K562 (cell line): ENCODE data around the gene SDHC. TPM values are rescaled to one million over a fixed set of nuclear protein-coding genes. Genes with fewer than 3 reads are reported as not detected.
A peak's percentile ranks its signal among the peaks of the same experiment; 100 is the strongest.

Experiments used
- ATAC-seq: fragments of 200-7000 bp; cut with Tn5 transposase; 3 replicates; pipeline ENCODE4 v1.9.1; 2020; ENCODE audit warnings: moderate library complexity
- BruUV-seq: library from RNA; stranded (reverse); fragments of 400-500 nt; replicated peaks from 2 replicates; lab custom pipeline; 2021; lab: Mats Ljungman, UMichigan
- CTCF ChIA-PET: fragments of 300-600 bp; formaldehyde crosslinking; extraction: SDS; loops from one replicate; lab custom pipeline; 2021; ENCODE audit warnings: low intra/inter-chr PET ratio; lab: Yijun Ruan, JAX
- POLR2A ChIA-PET: fragments of 300-600, 350-650 bp; sonication (Branson Sonifier 250); formaldehyde crosslinking; extraction: SDS; loops from one replicate; lab custom pipeline; 2021; ENCODE audit warnings: antibody characterized with exemption, inconsistent platforms; lab: Yijun Ruan, JAX
- DNase-seq, 4 experiments: peaks; one replicate each; pipeline versions ENCODE4 v3.0.0 to v3.0.0-alpha.2; 2011 to 2018; ENCODE audit warnings: low spot score in 3 of 4, mixed read lengths in 3 of 4; ENCODE audit errors: extremely low read depth in 1 of 4
- FAIRE-seq: peaks from 2 replicates; lab custom pipeline; 2011; peaks lifted over from hg19 to GRCh38; lab: Jason Lieb, UNC
- H2AFZ ChIP-seq: 2 replicates; pipeline ENCODE4 v1.6.0; 2011; ENCODE audit warnings: low read depth, low read length, control low read depth, inconsistent platforms
- H3K27ac ChIP-seq: fragments of 200-600 bp; 3 replicates; pipeline ENCODE4 v1.8.0; 2011; ENCODE audit warnings: low read depth, mild to moderate bottlenecking, control low read depth, inconsistent platforms, low read length, moderate library complexity, mixed read lengths; ENCODE audit errors: extremely low read depth
- H3K27me3 ChIP-seq, 2 experiments: fragments of 300-600 bp in 1 of 2; 2 replicates in 1 of 2; 3 replicates in 1 of 2; pipeline versions ENCODE4 v1.6.0 to v1.8.0; 2011; ENCODE audit warnings: inconsistent platforms in 2 of 2, low read length in 2 of 2, mild to moderate bottlenecking in 1 of 2, mixed read lengths in 1 of 2, moderate library complexity in 1 of 2; ENCODE audit not compliant: control insufficient read depth in 2 of 2, insufficient read depth in 2 of 2
- H3K36me3 ChIP-seq: fragments of 300-600 bp; 3 replicates; pipeline ENCODE4 v1.8.0; 2011; ENCODE audit warnings: mild to moderate bottlenecking, low read length, inconsistent platforms; ENCODE audit not compliant: control insufficient read depth, insufficient read depth
- H3K4me1 ChIP-seq, 2 experiments: fragments of 200-600 bp in 1 of 2; replicated peaks in 1 of 2; 2 replicates in 1 of 2; 3 replicates in 1 of 2; pipeline versions ENCODE4 v1.5.1 to v1.8.0; 2011; ENCODE audit warnings: inconsistent platforms in 2 of 2, low read length in 2 of 2, mild to moderate bottlenecking in 1 of 2, mixed read lengths in 1 of 2, moderate library complexity in 1 of 2; ENCODE audit not compliant: control insufficient read depth in 2 of 2, insufficient read depth in 2 of 2
- H3K4me2 ChIP-seq: 2 replicates; pipeline ENCODE4 v1.6.1; 2011; ENCODE audit warnings: low read length, control low read depth, inconsistent platforms, mixed read lengths; ENCODE audit not compliant: insufficient read depth
- H3K4me3 ChIP-seq: fragments of 200-600 bp; sonication (generic), shearing (Covaris generic); 2 replicates; pipeline ENCODE4 v1.5.1; 2016; ENCODE audit warnings: control low read depth, inconsistent platforms
- H3K79me2 ChIP-seq: fragments of 200-600 bp; 3 replicates; pipeline ENCODE4 v1.8.0; 2011; ENCODE audit warnings: low read length, inconsistent platforms; ENCODE audit not compliant: control insufficient read depth, insufficient read depth
- H3K9ac ChIP-seq, 2 experiments: 2 replicates each; pipeline versions ENCODE4 v1.6.0 to v1.6.1; 2011; ENCODE audit warnings: low read depth in 2 of 2, low read length in 2 of 2, control low read depth in 1 of 2, inconsistent platforms in 1 of 2, mild to moderate bottlenecking in 1 of 2, mixed read lengths in 1 of 2; ENCODE audit not compliant: insufficient read depth in 1 of 2
- H3K9me1 ChIP-seq: one replicate; pipeline ENCODE4 v1.6.0; 2011; ENCODE audit warnings: inconsistent platforms, mild to moderate bottlenecking, low read length, moderate library complexity; ENCODE audit not compliant: control insufficient read depth, insufficient read depth
- H3K9me3 ChIP-seq: replicated peaks from 2 replicates; pipeline ENCODE4 v1.5.1; 2011; ENCODE audit warnings: low read depth, low read length, inconsistent platforms; ENCODE audit not compliant: control insufficient read depth, insufficient read depth
- H4K20me1 ChIP-seq: replicated peaks from 2 replicates; pipeline ENCODE4 v1.6.1; 2011; ENCODE audit warnings: low read length, inconsistent platforms, mixed read lengths; ENCODE audit not compliant: control insufficient read depth, insufficient read depth
- E2F3 ChIP-seq: fragments of 250-450 bp; sonication (Bioruptor Pico); IDR thresholded peaks from 2 replicates; pipeline ENCODE4 v1.4.0; 2020; ENCODE audit warnings: mild to moderate bottlenecking
- KAT2B ChIP-seq: IDR thresholded peaks from one replicate; pipeline ENCODE4 v1.6.1; 2012; ENCODE audit warnings: low read depth, mild to moderate bottlenecking, control low read depth, inconsistent platforms, low read length, moderate library complexity
- POLR2AphosphoS5 ChIP-seq: IDR thresholded peaks from 2 replicates; pipeline ENCODE4 v1.6.1; 2011; ENCODE audit warnings: mild to moderate bottlenecking, low read depth, low read length, moderate library complexity; ENCODE audit not compliant: control insufficient read depth, insufficient read depth
- RBM34 ChIP-seq: fragments of 200-400 bp; formaldehyde crosslinking; IDR thresholded peaks from 2 replicates; pipeline ENCODE4 v1.6.1; 2018; ENCODE audit warnings: low read length, borderline replicate concordance; ENCODE audit not compliant: insufficient read depth
- SPI1 ChIP-seq: IDR thresholded peaks from 2 replicates; pipeline ENCODE4 v1.6.1; 2011; ENCODE audit warnings: low read depth, low read length, control low read depth, borderline replicate concordance
- ZNF384 ChIP-seq: IDR thresholded peaks from 2 replicates; pipeline ENCODE4 v1.6.1; 2012; ENCODE audit warnings: low read depth, low read length, improper control_type of control experiment
- ZNF766 ChIP-seq: fragments of 200-800 bp; sonication (Bioruptor generic); conservative IDR thresholded peaks from 2 replicates; pipeline ENCODE4 v1.6.1; 2016; ENCODE audit warnings: missing genetic modification characterization, missing compliant biosample characterization
- WGBS: fragments of 100-300 bp; shearing (Covaris generic); methylation state at CpG from one replicate; pipeline ENCODE4 v1.1.6; 2016; ENCODE audit warnings: low coverage, mixed read lengths; ENCODE audit not compliant: insufficient coverage; ENCODE audit errors: missing lambda C conversion rate; 5-methylcytosine and 5-hydroxymethylcytosine counted together
- in situ Hi-C: fragments of 300-500 bp; cut with MboI; formaldehyde crosslinking; loops from 4 replicates; pipeline ENCODE4 v1.15.0; 2018; ENCODE audit warnings: inconsistent platforms, mixed read lengths
- intact Hi-C: fragments of 100-400 bp; cut with micrococcal nuclease; formaldehyde crosslinking; loops from 2 replicates; pipeline ENCODE4 v1.14.2; 2022
- polyA plus RNA-seq, 8 experiments: library from polyadenylated mRNA; depleted of rRNA in 4 of 8; stranded (reverse) in 5 of 8; unstranded in 3 of 8; fragments of >200 nt; fragmentation: Nextera tagmentation in 2 of 8; fragmentation: Illumina TruSeq in 1 of 8; extraction: Ambion mirVana in 2 of 8; extraction: Trizol in 1 of 8; gene quantifications; 2 replicates each; pipeline versions ENCODE4 v1.2.1 to v1.2.3, GENCODE V29; 2011 to 2014; ENCODE audit warnings: inconsistent platforms in 1 of 8, missing spikeins in 1 of 8
- total RNA-seq, 7 experiments: library from RNA; depleted of rRNA in 6 of 7; stranded (reverse); fragments of >200 nt in 6 of 7; fragmentation: Illumina TruSeq in 2 of 7; extraction: Trizol in 2 of 7; gene quantifications; 2 replicates each; pipeline versions ENCODE4 v1.2.1 to v1.2.3, GENCODE V29; 2011 to 2021; ENCODE audit warnings: low replicate concordance in 1 of 7
- TF ChIP-seq, protein P1 (sequence below): sonication (generic); formaldehyde crosslinking; IDR thresholded peaks from 2 replicates; pipeline ENCODE4 v1.8.1; 2023; ENCODE audit warnings: mild to moderate bottlenecking, missing genetic modification reagents
- TF ChIP-seq, protein P2 (sequence below): fragments of 150-350 bp; IDR thresholded peaks from 2 replicates; pipeline ENCODE4 v1.6.1; 2014; ENCODE audit warnings: low read depth, mild to moderate bottlenecking, low read length, borderline replicate concordance

Gene SDHC
- total and polyA plus RNA-seq, 9 of the 15 experiments (the other 6 are each of a cell fraction or from before 2014, with no cell fraction given), result 7.7 to 309 (median 174) TPM

DNA sequence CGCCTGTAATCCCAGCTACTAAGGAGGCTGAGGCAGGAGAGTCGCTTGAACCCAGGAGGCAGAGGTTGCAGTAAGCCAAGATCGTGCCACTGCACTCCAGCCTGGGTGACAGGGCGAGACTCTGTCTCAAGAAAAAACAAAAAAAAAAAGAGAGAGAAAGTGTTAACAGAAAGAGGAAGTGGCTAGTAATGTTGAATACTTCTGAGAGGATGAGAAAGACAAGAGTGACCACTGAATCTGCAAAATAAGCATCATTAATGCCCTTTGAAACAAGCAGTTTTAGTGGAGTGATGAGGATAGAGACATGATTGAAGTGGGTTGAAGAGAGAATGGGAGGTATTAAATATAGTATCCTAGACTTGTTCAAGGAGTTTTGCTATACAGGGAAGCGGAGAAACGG is 16.1 kb upstream of the SDHC start:
- intact Hi-C loops (no loop called here), in situ Hi-C loops (no loop called here)
- ATAC-seq, result no peak

More for the DNA sequence above, 16.1 kb upstream of the SDHC start:
- CTCF ChIA-PET, result no interaction called here
- TF ChIP-seq ZNF384, result 0 out of 2 replicates have a peak, but pooled peaks have one; percentile 11
- TF ChIP-seq, protein P1, sequence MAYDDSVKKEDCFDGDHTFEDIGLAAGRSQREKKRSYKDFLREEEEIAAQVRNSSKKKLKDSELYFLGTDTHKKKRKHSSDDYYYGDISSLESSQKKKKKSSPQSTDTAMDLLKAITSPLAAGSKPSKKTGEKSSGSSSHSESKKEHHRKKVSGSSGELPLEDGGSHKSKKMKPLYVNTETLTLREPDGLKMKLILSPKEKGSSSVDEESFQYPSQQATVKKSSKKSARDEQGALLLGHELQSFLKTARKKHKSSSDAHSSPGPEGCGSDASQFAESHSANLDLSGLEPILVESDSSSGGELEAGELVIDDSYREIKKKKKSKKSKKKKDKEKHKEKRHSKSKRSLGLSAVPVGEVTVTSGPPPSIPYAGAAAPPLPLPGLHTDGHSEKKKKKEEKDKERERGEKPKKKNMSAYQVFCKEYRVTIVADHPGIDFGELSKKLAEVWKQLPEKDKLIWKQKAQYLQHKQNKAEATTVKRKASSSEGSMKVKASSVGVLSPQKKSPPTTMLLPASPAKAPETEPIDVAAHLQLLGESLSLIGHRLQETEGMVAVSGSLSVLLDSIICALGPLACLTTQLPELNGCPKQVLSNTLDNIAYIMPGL (CRISPR knock-in tag), result no peak
- TF ChIP-seq RBM34, result no peak
- no peak for TF ChIP-seq E2F3 (CRISPR knock-in tag)
- TF ChIP-seq, protein P2, sequence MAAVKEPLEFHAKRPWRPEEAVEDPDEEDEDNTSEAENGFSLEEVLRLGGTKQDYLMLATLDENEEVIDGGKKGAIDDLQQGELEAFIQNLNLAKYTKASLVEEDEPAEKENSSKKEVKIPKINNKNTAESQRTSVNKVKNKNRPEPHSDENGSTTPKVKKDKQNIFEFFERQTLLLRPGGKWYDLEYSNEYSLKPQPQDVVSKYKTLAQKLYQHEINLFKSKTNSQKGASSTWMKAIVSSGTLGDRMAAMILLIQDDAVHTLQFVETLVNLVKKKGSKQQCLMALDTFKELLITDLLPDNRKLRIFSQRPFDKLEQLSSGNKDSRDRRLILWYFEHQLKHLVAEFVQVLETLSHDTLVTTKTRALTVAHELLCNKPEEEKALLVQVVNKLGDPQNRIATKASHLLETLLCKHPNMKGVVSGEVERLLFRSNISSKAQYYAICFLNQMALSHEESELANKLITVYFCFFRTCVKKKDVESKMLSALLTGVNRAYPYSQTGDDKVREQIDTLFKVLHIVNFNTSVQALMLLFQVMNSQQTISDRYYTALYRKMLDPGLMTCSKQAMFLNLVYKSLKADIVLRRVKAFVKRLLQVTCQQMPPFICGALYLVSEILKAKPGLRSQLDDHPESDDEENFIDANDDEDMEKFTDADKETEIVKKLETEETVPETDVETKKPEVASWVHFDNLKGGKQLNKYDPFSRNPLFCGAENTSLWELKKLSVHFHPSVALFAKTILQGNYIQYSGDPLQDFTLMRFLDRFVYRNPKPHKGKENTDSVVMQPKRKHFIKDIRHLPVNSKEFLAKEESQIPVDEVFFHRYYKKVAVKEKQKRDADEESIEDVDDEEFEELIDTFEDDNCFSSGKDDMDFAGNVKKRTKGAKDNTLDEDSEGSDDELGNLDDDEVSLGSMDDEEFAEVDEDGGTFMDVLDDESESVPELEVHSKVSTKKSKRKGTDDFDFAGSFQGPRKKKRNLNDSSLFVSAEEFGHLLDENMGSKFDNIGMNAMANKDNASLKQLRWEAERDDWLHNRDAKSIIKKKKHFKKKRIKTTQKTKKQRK, result no peak
- no peak for TF ChIP-seq ZNF766 (CRISPR knock-in tag)
- peak; percentile 95 for TF ChIP-seq SPI1
- TF ChIP-seq KAT2B, result no peak
- TF ChIP-seq POLR2AphosphoS5, result no peak
- Histone ChIP-seq H4K20me1 (no peaks in the 10 kb centered on the region), H3K4me3 (no peak overlapping the region), H3K9me1 (no peaks in the 10 kb centered on the region), H3K27me3 (no peaks in the 10 kb centered on the region), H3K4me2 (no peak overlapping the region), H3K79me2 (no peaks in the 10 kb centered on the region), H2AFZ (no peak overlapping the region), H3K36me3 (peaks cover 4% of the 10 kb centered on the region; the same call in 2 of the 3 replicates), H3K9ac (no peak overlapping the region), H3K9me3 (no peaks in the 10 kb centered on the region), H3K27ac (no peak overlapping the region), H3K4me1 (peaks cover 0 to 5% of the 10 kb centered on the region in 2 experiments; a peak in 1 of 5 replicates)
- FAIRE-seq (no peak), DNase-seq (no peak)
- WGBS, result 64% methylated on average over 3 of the region's 6 CpGs
- no TSS peak for BruUV-seq
- POLR2A ChIA-PET, result no interaction called here
